Thyroid gland (tissue), 4 donors: Measurements from ENCODE around the gene ZNF486. TPM values are rescaled to one million over a fixed set of nuclear protein-coding genes. Genes with fewer than 3 reads are reported as not detected.
"Not testable (repeated sequence)": the region's sequence is repeated elsewhere in the genome, so short reads cannot be mapped to it uniquely, and the experiment has no call there.

Experiments used
- DNase-seq, 2 donors: peaks; one replicate each; pipeline ENCODE4 v3.0.0-alpha.2; 2019
- H3K27ac ChIP-seq, 3 donors: fragments of 200-600 bp; sonication (generic); 1 replicate in 2 of 3; 2 replicates in 1 of 3; pipeline ENCODE4 v1.5.1; 2016 to 2019; ENCODE audit warnings: mild to moderate bottlenecking in 1 of 3, moderate library complexity in 1 of 3
- H3K27me3 ChIP-seq: fragments of 200-600 bp; sonication (generic); one replicate; pipeline ENCODE4 v1.5.1; 2019
- H3K36me3 ChIP-seq, 2 donors: fragments of 200-600 bp; sonication (generic); one replicate each; pipeline ENCODE4 v1.5.1; 2016 to 2019
- H3K4me1 ChIP-seq, 2 donors: fragments of 200-600 bp; sonication (generic); one replicate each; pipeline ENCODE4 v1.5.1; 2017 to 2019
- H3K4me3 ChIP-seq, 3 donors: fragments of 200-600 bp; sonication (generic); replicated peaks in 1 of 3; 1 replicate in 2 of 3; 2 replicates in 1 of 3; pipeline ENCODE4 v1.5.1; 2016; ENCODE audit warnings: mild to moderate bottlenecking in 1 of 3
- H3K9me3 ChIP-seq: fragments of 200-600 bp; sonication (generic); one replicate; pipeline ENCODE4 v1.5.1; 2017
- POLR2A ChIP-seq, 2 donors: fragments of 450-650 bp; IDR thresholded peaks; one replicate each; pipeline ENCODE4 v1.6.1; 2017; ENCODE audit warnings: antibody characterized with exemption in 2 of 2, mild to moderate bottlenecking in 2 of 2, moderate library complexity in 1 of 2
- WGBS, 2 donors: methylation state at CpG; one replicate each; pipeline ENCODE4 v1.1.5; 2017; 5-methylcytosine and 5-hydroxymethylcytosine counted together
- intact Hi-C: fragments of 100-400 bp; cut with DNase I; formaldehyde crosslinking; loops from one replicate; pipeline ENCODE4 v1.15.1; 2023
- total RNA-seq, 4 donors: library from RNA; depleted of rRNA; stranded (reverse); fragments of >200 nt; gene quantifications; one replicate each; pipeline ENCODE4 v1.2.3, GENCODE V29; 2016
- TF ChIP-seq, protein P1 (sequence below), 6 experiments: fragments of 200-600 bp in 3 of 6; fragments of 450-650 bp in 3 of 6; sonication (generic) in 3 of 6; IDR thresholded peaks; one replicate each; pipeline ENCODE4 v1.5.1; 2016 to 2019; ENCODE audit warnings: antibody characterized with exemption in 6 of 6, mild to moderate bottlenecking in 2 of 6, inconsistent platforms in 1 of 6, moderate library complexity in 1 of 6

Gene ZNF486
- total RNA-seq, 4 donors from 2014 or later: 58.2 to 94.1 (median 77.9) TPM

DNA sequence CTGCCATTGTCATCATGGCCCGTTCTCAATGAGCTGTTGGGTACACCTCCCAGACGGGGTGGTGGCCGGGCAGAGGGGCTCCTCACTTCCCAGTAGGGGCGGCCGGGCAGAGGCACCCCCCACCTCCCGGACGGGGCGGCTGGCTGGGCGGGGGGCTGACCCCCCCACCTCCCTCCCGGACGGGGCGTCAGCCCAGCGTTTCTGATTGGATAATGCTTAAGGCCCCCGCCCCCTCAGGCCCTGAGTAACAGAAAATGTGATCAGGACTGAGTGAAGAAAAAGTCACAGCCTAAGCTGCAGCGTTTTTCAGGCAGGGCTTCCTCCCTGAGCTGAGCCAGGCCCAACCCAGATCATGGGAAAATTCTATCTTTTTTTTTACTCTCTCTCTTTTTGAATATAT lies 14.5 kb upstream of the ZNF486 start:
- intact Hi-C loops, H3K4me3 ChIP-seq, H3K36me3 ChIP-seq, H3K9me3 ChIP-seq, H3K27me3 ChIP-seq: not testable (repeated sequence)
- peak; percentile 22 to 31 for DNase-seq
- TF ChIP-seq POLR2A (IDR thresholded peaks at IDR 0.05): peak in 1 of 2 donors; percentile 37
- H3K27ac ChIP-seq: peak overlapping the region; percentile 26 to 51 (median 49)
- peaks cover 22 to 23% of the 10 kb centered on the region in 2 donors for H3K4me1 ChIP-seq
- 66 to 68% methylated on average over 10 to 15 of the region's 15 CpGs for WGBS, 2 donors

DNA sequence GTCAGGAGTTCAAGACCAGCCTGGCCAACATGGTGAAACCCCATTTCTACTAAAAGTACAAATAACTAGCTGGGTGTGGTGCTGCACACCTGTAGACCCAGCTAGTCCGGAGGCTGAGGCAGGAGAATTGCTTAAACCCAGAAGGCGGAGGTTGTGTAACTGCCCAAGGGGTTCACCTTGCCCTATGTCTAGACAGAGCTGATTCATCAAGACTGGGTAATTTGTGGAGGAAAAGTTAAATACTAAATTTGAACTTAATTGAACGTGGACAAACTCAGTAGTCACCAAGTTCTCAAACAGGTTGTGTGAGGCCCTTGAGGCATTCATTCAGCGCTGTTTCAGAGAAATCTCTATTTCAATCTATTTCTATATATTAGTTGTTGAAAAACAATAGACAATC lies 13.7 kb upstream of the ZNF486 start:
- TF ChIP-seq, protein P1, sequence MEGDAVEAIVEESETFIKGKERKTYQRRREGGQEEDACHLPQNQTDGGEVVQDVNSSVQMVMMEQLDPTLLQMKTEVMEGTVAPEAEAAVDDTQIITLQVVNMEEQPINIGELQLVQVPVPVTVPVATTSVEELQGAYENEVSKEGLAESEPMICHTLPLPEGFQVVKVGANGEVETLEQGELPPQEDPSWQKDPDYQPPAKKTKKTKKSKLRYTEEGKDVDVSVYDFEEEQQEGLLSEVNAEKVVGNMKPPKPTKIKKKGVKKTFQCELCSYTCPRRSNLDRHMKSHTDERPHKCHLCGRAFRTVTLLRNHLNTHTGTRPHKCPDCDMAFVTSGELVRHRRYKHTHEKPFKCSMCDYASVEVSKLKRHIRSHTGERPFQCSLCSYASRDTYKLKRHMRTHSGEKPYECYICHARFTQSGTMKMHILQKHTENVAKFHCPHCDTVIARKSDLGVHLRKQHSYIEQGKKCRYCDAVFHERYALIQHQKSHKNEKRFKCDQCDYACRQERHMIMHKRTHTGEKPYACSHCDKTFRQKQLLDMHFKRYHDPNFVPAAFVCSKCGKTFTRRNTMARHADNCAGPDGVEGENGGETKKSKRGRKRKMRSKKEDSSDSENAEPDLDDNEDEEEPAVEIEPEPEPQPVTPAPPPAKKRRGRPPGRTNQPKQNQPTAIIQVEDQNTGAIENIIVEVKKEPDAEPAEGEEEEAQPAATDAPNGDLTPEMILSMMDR (IDR thresholded peaks at IDR 0.05): no peak
- no peak for TF ChIP-seq POLR2A (IDR thresholded peaks at IDR 0.05)
- no peak for DNase-seq
- no peak overlapping the region for H3K4me3 ChIP-seq
- no peaks in the 10 kb centered on the region for H3K27me3 ChIP-seq
- peaks cover 16 to 17% of the 10 kb centered on the region in 2 donors for H3K4me1 ChIP-seq
- H3K9me3 ChIP-seq: no peaks in the 10 kb centered on the region
- intact Hi-C loops: no loop called here
- no peaks in the 10 kb centered on the region for H3K36me3 ChIP-seq
- 89 to 92% methylated on average over 4 of the region's 4 CpGs for WGBS, 2 donors
- H3K27ac ChIP-seq: peak overlapping the region in 2 of 3 donors; percentile 26 to 51

DNA sequence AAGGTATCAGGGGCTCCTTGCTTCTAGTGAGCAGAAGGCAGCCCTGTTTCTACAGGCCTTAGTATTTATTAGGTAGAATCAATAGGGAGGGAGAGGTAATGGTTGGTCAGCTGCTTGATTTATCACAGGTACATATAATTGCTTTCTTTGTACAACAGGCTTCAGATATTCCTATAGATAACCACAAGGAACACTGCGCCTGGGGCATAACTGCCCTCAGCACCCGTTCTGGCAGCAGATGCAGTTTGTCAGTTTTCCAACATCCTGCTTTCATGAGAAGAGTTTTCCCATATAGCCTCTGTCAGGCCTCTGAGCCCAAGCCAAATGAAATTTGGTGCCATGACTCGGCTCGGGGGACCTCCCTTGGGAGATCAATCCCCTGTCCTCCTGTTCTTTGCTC lies 12.4 kb upstream of the ZNF486 start:
- DNase-seq: no peak
- peaks cover 16 to 17% of the 10 kb centered on the region in 2 donors for H3K4me1 ChIP-seq
- intact Hi-C loops: no loop called here
- no peak overlapping the region for H3K27ac ChIP-seq
- TF ChIP-seq, protein P1 (IDR thresholded peaks at IDR 0.05): no peak
- TF ChIP-seq POLR2A (IDR thresholded peaks at IDR 0.05): no peak
- H3K27me3 ChIP-seq: no peaks in the 10 kb centered on the region
- H3K36me3 ChIP-seq: no peaks in the 10 kb centered on the region
- WGBS, 2 donors: 81 to 84% methylated on average over 4 of the region's 4 CpGs
- H3K9me3 ChIP-seq: no peaks in the 10 kb centered on the region
- no peak overlapping the region for H3K4me3 ChIP-seq

DNA sequence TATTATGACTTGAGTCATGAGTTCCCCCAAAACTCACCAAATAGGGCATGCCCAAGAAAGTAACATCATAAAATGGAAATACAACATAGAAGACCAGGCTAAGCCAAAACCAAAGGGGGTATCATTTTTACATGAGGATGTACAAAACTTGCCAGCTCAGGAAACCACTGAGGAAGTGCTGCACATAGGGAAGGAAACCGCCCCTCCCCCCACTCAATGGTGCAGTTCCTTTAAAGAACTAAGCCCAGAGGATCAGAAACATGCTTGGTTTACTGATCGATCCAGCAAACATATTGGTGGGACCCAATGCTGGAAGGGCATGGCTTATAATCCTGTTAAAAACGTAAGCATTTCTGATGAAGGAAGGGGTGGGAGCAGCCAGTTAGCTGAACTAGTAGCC lies 4.2 kb upstream of the ZNF486 start:
- Histone ChIP-seq H3K9me3 (no peaks in the 10 kb centered on the region), H3K27ac (no peak overlapping the region), H3K4me1 (peaks cover 13 to 14% of the 10 kb centered on the region in 2 donors), H3K4me3 (no peak overlapping the region), H3K27me3 (no peaks in the 10 kb centered on the region), H3K36me3 (no peaks in the 10 kb centered on the region)
- intact Hi-C loops: no loop called here
- DNase-seq: no peak
- 87 to 92% methylated on average over 3 of the region's 3 CpGs for WGBS, 2 donors
- TF ChIP-seq, protein P1 (IDR thresholded peaks at IDR 0.05): no peak
- no peak for TF ChIP-seq POLR2A (IDR thresholded peaks at IDR 0.05)

DNA sequence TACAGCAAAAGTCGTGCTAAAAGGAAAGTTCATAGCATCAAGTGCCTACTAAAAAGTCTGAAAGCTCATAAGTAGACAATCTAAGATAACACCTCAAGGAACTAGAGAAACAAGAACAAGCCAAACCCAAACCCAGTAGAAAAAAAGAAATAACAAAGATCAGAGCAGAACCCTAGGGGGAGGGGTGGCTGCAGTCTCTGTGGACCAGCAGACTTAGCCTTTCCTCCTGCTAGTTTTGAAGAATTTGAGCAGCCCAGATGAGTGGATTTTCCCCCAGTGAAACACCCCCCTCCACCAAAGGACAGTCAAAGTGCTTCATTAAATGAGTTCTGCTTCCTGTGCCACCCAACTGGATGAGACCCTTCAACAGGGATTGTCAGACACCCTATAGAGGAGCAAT lies 2.6 kb upstream of the ZNF486 start:
- DNase-seq: peak; percentile 64 to 73
- H3K27me3 ChIP-seq: no peaks in the 10 kb centered on the region
- intact Hi-C loops: no loop called here
- no peaks in the 10 kb centered on the region for H3K9me3 ChIP-seq
- WGBS, 2 donors: 33 to 47% methylated on average over 1 of the region's 1 CpG
- no peak overlapping the region for H3K4me3 ChIP-seq
- H3K4me1 ChIP-seq: peaks cover 14 to 23% of the 10 kb centered on the region in 2 donors
- TF ChIP-seq, protein P1 (IDR thresholded peaks at IDR 0.05): no peak
- no peak for TF ChIP-seq POLR2A (IDR thresholded peaks at IDR 0.05)
- H3K36me3 ChIP-seq: no peaks in the 10 kb centered on the region
- H3K27ac ChIP-seq: peak overlapping the region in 2 of 3 donors; percentile 53 to 66
